GM23338 (cell line): Measurements from ENCODE around the gene TMEM114. TPM values are rescaled to one million over a fixed set of nuclear protein-coding genes. Genes with fewer than 3 reads are reported as not detected.
A peak's percentile ranks its signal among the peaks of the same experiment; 100 is the strongest.

ENCODE experiments used
- ATAC-seq: fragments of 200-7000 bp; cut with Tn5 transposase; 3 replicates; pipeline ENCODE4 v1.9.1; 2020
- DNase-seq: peaks from one replicate; pipeline ENCODE4 v3.0.0-alpha.2; 2015; ENCODE audit warnings: low spot score
- H2AFZ ChIP-seq: fragments of 200-600 bp; sonication (generic); 2 replicates; pipeline ENCODE4 v1.8.0; 2016; ENCODE audit warnings: antibody characterized with exemption, mild to moderate bottlenecking, moderate library complexity
- H3F3A ChIP-seq: fragments of 200-600 bp; sonication (generic); replicated peaks from 2 replicates; pipeline ENCODE4 v1.8.0; 2017; ENCODE audit warnings: antibody characterized with exemption, mixed run types, low read depth
- H3K27ac ChIP-seq: fragments of 200-600 bp; sonication (generic); 2 replicates; pipeline ENCODE4 v1.6.1; 2016; ENCODE audit warnings: low read depth
- H3K27me3 ChIP-seq: fragments of 200-600 bp; sonication (generic); 2 replicates; pipeline ENCODE4 v1.8.0; 2016; ENCODE audit warnings: mild to moderate bottlenecking, mixed run types, moderate library complexity; ENCODE audit not compliant: insufficient read depth
- H3K36me3 ChIP-seq: fragments of 200-600 bp; sonication (generic); 2 replicates; pipeline ENCODE4 v1.8.0; 2016; ENCODE audit warnings: mild to moderate bottlenecking; ENCODE audit not compliant: insufficient read depth
- H3K4me1 ChIP-seq: fragments of 200-600 bp; sonication (generic); 2 replicates; pipeline ENCODE4 v1.8.0; 2016; ENCODE audit warnings: mild to moderate bottlenecking, moderate library complexity; ENCODE audit not compliant: insufficient read depth
- H3K4me2 ChIP-seq: fragments of 200-600 bp; sonication (generic); 2 replicates; pipeline ENCODE4 v1.7.1; 2017; ENCODE audit warnings: mixed run types
- H3K4me3 ChIP-seq: fragments of 200-600 bp; sonication (generic); 2 replicates; pipeline ENCODE4 v1.6.1; 2016; ENCODE audit warnings: mixed run types
- H3K79me2 ChIP-seq: fragments of 200-600 bp; sonication (generic); replicated peaks from 2 replicates; pipeline ENCODE4 v1.8.0; 2017; ENCODE audit warnings: mild to moderate bottlenecking; ENCODE audit not compliant: insufficient read depth
- H3K9me2 ChIP-seq: fragments of 200-600 bp; sonication (generic); 2 replicates; pipeline ENCODE4 v1.8.0; 2017; ENCODE audit not compliant: insufficient read depth
- H4K20me1 ChIP-seq: fragments of 200-600 bp; sonication (generic); replicated peaks from 2 replicates; pipeline ENCODE4 v1.8.0; 2017; ENCODE audit warnings: mild to moderate bottlenecking; ENCODE audit not compliant: insufficient read depth
- H3K27ac Mint-ChIP-seq: 2 replicates; pipeline ENCODE4 v1.8.0; 2020; ENCODE audit warnings: inconsistent platforms, mild to moderate bottlenecking, moderate library complexity, mixed read lengths
- H3K27me3 Mint-ChIP-seq: 3 replicates; pipeline ENCODE4 v1.8.0; 2022; ENCODE audit warnings: low read depth, mild to moderate bottlenecking, moderate library complexity, mixed read lengths, inconsistent platforms; ENCODE audit not compliant: insufficient read depth, poor library complexity
- H3K36me3 Mint-ChIP-seq: 3 replicates; pipeline ENCODE4 v1.8.0; 2021; ENCODE audit warnings: low read depth, mild to moderate bottlenecking, inconsistent platforms, moderate library complexity, mixed read lengths
- H3K4me1 Mint-ChIP-seq: 3 replicates; pipeline ENCODE4 v1.8.0; 2020; ENCODE audit warnings: mild to moderate bottlenecking, inconsistent platforms, mixed read lengths
- H3K4me3 Mint-ChIP-seq: 3 replicates; pipeline ENCODE4 v1.8.0; 2021; ENCODE audit warnings: moderate library complexity, mild to moderate bottlenecking, inconsistent platforms, mixed read lengths
- H3K9me3 Mint-ChIP-seq: 3 replicates; pipeline ENCODE4 v1.8.0; 2020; ENCODE audit warnings: moderate library complexity, mild to moderate bottlenecking, inconsistent platforms, mixed read lengths
- CREB1 ChIP-seq: fragments of 250-450 bp; sonication (Bioruptor Pico); IDR thresholded peaks from 2 replicates; pipeline ENCODE4 v1.5.0; 2020; ENCODE audit warnings: low read depth, mild to moderate bottlenecking, moderate library complexity
- ETS1 ChIP-seq: IDR thresholded peaks from 2 replicates; pipeline ENCODE4 v1.6.1; 2016; ENCODE audit warnings: antibody characterized with exemption
- EZH2 ChIP-seq: fragments of 200-600 bp; sonication (generic); IDR thresholded peaks from one replicate; pipeline ENCODE4 v1.8.0; 2017; ENCODE audit warnings: antibody characterized with exemption, mild to moderate bottlenecking, low read depth; ENCODE audit not compliant: unreplicated experiment
- EZH2phosphoT487 ChIP-seq: fragments of 200-600 bp; sonication (generic); IDR thresholded peaks from one replicate; pipeline ENCODE4 v1.8.1; 2018; ENCODE audit warnings: antibody characterized with exemption; ENCODE audit not compliant: unreplicated experiment
- JUNB ChIP-seq: IDR thresholded peaks from one replicate; pipeline ENCODE4 v1.6.1; 2016; ENCODE audit warnings: antibody characterized with exemption; ENCODE audit not compliant: unreplicated experiment
- REST ChIP-seq: IDR thresholded peaks from one replicate; pipeline ENCODE4 v1.6.1; 2018; ENCODE audit warnings: antibody characterized with exemption; ENCODE audit not compliant: unreplicated experiment
- STAT1 ChIP-seq: IDR thresholded peaks from one replicate; pipeline ENCODE4 v1.6.1; 2016; ENCODE audit warnings: antibody characterized with exemption; ENCODE audit not compliant: unreplicated experiment
- ZNF114 ChIP-seq: fragments of 250-450 bp; sonication (Bioruptor Pico); IDR thresholded peaks from 2 replicates; pipeline ENCODE4 v1.5.0; 2020; ENCODE audit warnings: mild to moderate bottlenecking, moderate library complexity
- ZNF462 ChIP-seq: fragments of 250-450 bp; sonication (Bioruptor Pico); IDR thresholded peaks from 2 replicates; pipeline ENCODE4 v1.5.0; 2020; ENCODE audit warnings: mild to moderate bottlenecking, moderate library complexity
- polyA plus RNA-seq: library from polyadenylated mRNA; unstranded; fragments of >200 nt; fragmentation: Nextera tagmentation; extraction: Ambion mirVana; gene quantifications from 2 replicates; pipeline ENCODE4 v1.2.1, GENCODE V29; 2016
- total RNA-seq: library from RNA; depleted of rRNA; stranded (reverse); fragments of >200 nt; shearing (Covaris generic); gene quantifications from 2 replicates; pipeline ENCODE4 v1.2.3, GENCODE V29; 2014

The TMEM114 gene
- total and polyA plus RNA-seq, 2 experiments from 2014 or later: 0.47 to 0.52 TPM

DNA sequence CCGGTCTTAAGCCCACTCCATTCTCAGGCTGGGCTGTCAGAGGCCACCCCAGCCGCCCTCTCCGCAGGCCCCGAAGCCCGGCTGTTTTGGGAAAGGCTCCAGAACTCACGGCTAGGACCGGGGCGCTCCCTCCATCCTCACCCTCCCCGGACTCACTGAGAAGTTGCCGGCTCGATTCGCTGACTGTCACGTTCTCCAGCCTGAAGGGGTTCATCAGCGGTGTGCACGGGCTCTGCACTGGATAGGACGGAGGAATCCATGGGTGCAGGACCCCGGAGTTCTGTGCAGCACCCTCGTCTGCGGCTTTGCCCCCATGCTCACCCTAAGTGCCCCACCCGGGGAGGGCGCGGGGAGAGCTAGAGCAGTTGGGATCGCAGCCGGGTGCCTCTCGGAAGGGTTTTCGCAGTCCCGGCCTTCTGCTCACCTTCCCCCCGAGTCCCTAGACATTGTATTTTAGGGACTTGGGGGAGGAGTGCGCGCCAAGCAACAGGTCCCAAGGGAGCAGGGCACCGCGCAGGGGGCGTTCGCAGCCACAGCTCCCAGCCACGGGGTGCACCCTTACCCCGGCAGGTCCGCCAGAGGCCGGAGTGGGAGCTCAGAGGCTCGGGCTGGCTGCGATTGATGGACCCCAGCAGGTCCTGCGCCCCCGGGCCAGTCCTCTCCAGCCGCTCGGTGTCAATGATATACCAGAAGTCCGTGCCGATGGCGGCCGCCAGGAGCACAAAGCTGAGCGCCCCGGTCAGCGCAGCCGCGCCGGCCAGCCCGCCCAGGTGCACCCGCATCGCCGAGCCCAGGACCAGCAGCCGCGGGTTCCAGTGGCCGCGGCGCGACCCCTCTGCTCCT is 1.0 kb downstream of the TMEM114 start:
- Mint-ChIP-seq H3K36me3 (no peaks in the 10 kb centered on the region), H3K9me3 (peaks cover 3% of the 10 kb centered on the region; the same call in 2 of the 3 replicates), H3K27ac (no peak overlapping the region), H3K4me3 (peak overlapping the region; percentile 73), H3K27me3 (peaks cover 21% of the 10 kb centered on the region), H3K4me1 (peaks cover 9% of the 10 kb centered on the region; the same call in 2 of the 3 replicates)
- Histone ChIP-seq H4K20me1 (no peaks in the 10 kb centered on the region), H3K36me3 (no peaks in the 10 kb centered on the region), H3F3A (no peaks in the 10 kb centered on the region), H3K27me3 (peaks cover 62% of the 10 kb centered on the region), H2AFZ (peak overlapping the region; percentile 97), H3K27ac (no peak overlapping the region), H3K79me2 (no peaks in the 10 kb centered on the region), H3K4me2 (peak overlapping the region; percentile 98), H3K4me1 (no peaks in the 10 kb centered on the region; the same call in 1 of the 2 replicates), H3K9me2 (peaks cover 11% of the 10 kb centered on the region; the same call in 1 of the 2 replicates), H3K4me3 (peak overlapping the region; percentile 84)
- peak; percentile 71 for DNase-seq
- peak; percentile 69 for ATAC-seq
- TF ChIP-seq JUNB (no peak), EZH2 (peak; percentile 27), ETS1 (no peak), REST (no peak), ZNF114 (no peak), ZNF462 (no peak), STAT1 (no peak), CREB1 (CRISPR knock-in tag) (no peak), EZH2phosphoT487 (no peak)
